Measurements from ENCODE around the gene CACNA1I. TPM values are rescaled to one million over a fixed set of nuclear protein-coding genes. Genes with fewer than 3 reads are reported as not detected.

The CACNA1I gene
- polyA plus RNA-seq, 1 experiment, result not detected

- Histone ChIP-seq H3K4me3 (ENCODE audit: low read depth, low read length) (no peak overlapping the region), H3K27ac (ENCODE audit: low read depth, low read length) (no peak overlapping the region), H3K27me3 (ENCODE audit: control insufficient read depth, insufficient read depth, low read length) (peaks cover 50% of the 10 kb centered on the region), H3K9me3 (ENCODE audit: control insufficient read depth, insufficient read depth, low read length) (no peaks in the 10 kb centered on the region; the same call in 1 of the 2 replicates)
- ChIA-PET CTCF (no interaction called here), POLR2A (no interaction called here)
- DNase-seq (ENCODE audit: low read depth, low spot score), result no peak
- no peak for TF ChIP-seq CTCF (IDR thresholded peaks at IDR 0.05; ENCODE audit: low read depth, low read length)
Observed at GRCh38 chr22:39717099-39717498, 146.5 kb downstream of the CACNA1I start.

- no peak for TF ChIP-seq CTCF (IDR thresholded peaks at IDR 0.05; ENCODE audit: low read depth, low read length)
- CTCF ChIA-PET, result no interaction called here
- no peak for DNase-seq (ENCODE audit: low read depth, low spot score)
- no peaks in the 10 kb centered on the region; the same call in 1 of the 2 replicates for H3K9me3 ChIP-seq (ENCODE audit: control insufficient read depth, insufficient read depth, low read length)
- no peak overlapping the region for H3K4me3 ChIP-seq (ENCODE audit: low read depth, low read length)
- peaks cover 43% of the 10 kb centered on the region for H3K27me3 ChIP-seq (ENCODE audit: control insufficient read depth, insufficient read depth, low read length)
- POLR2A ChIA-PET, result no interaction called here
- H3K27ac ChIP-seq (ENCODE audit: low read depth, low read length), result no peak overlapping the region
Observed at GRCh38 chr22:39718206-39718605, 147.7 kb downstream of the CACNA1I start.

GRCh38 chr22:39718921-39719475, 148.4 kb downstream of the CACNA1I start:
- no peaks in the 10 kb centered on the region; the same call in 1 of the 2 replicates for H3K9me3 ChIP-seq (ENCODE audit: control insufficient read depth, insufficient read depth, low read length)
- H3K27ac ChIP-seq (ENCODE audit: low read depth, low read length), result no peak overlapping the region
- no peak for TF ChIP-seq CTCF (IDR thresholded peaks at IDR 0.05; ENCODE audit: low read depth, low read length)
- CTCF ChIA-PET, result no interaction called here
- no peak for DNase-seq (ENCODE audit: low read depth, low spot score)
- no peak overlapping the region for H3K4me3 ChIP-seq (ENCODE audit: low read depth, low read length)
- POLR2A ChIA-PET, result interaction anchor here (0.6 kb wide), 1 partner anchor 51 kb away, joined by 3 read pairs; no protein-coding TSS in a partner anchor
- H3K27me3 ChIP-seq (ENCODE audit: control insufficient read depth, insufficient read depth, low read length), result peaks cover 48% of the 10 kb centered on the region

GRCh38 chr22:39719559-39720450, 149.3 kb downstream of the CACNA1I start:
- no peak for TF ChIP-seq CTCF (IDR thresholded peaks at IDR 0.05; ENCODE audit: low read depth, low read length)
- ChIA-PET CTCF (no interaction called here), POLR2A (no interaction called here)
- no peak for DNase-seq (ENCODE audit: low read depth, low spot score)
- Histone ChIP-seq H3K27ac (ENCODE audit: low read depth, low read length) (no peak overlapping the region), H3K4me3 (ENCODE audit: low read depth, low read length) (no peak overlapping the region), H3K27me3 (ENCODE audit: control insufficient read depth, insufficient read depth, low read length) (peaks cover 46% of the 10 kb centered on the region), H3K9me3 (ENCODE audit: control insufficient read depth, insufficient read depth, low read length) (no peaks in the 10 kb centered on the region; the same call in 1 of the 2 replicates)

All from AG04450 (cell line).